ENCODE results near the gene ARHGAP15. TPM values are rescaled to one million over a fixed set of nuclear protein-coding genes. Genes with fewer than 3 reads are reported as not detected.

The ARHGAP15 gene
- total RNA-seq, 2 experiments from 2014 or later: 141 TPM

GRCh38 chr2:143700865-143701264 lies 571.6 kb downstream of the ARHGAP15 start:
- H3K4me3 Mint-ChIP-seq: no peak overlapping the region
- ATAC-seq (ENCODE audit: low read depth): no peak
- H3K36me3 Mint-ChIP-seq: peaks cover 45% of the 10 kb centered on the region
- POLR2A ChIA-PET: no interaction called here
- H3K27me3 Mint-ChIP-seq: no peaks in the 10 kb centered on the region
- no peak overlapping the region for H3K27ac Mint-ChIP-seq
- peaks cover 6% of the 10 kb centered on the region for H3K9me3 Mint-ChIP-seq
- DNase-seq: no peak
- H3K4me1 Mint-ChIP-seq: peaks cover 2% of the 10 kb centered on the region

GRCh38 chr2:143701785-143702184 lies 572.6 kb downstream of the ARHGAP15 start:
- POLR2A ChIA-PET: no interaction called here

GRCh38 chr2:143702931-143703330 lies 573.7 kb downstream of the ARHGAP15 start:
- H3K27me3 Mint-ChIP-seq: no peaks in the 10 kb centered on the region
- no peak for DNase-seq
- no peak for ATAC-seq (ENCODE audit: low read depth)
- POLR2A ChIA-PET: no interaction called here
- H3K27ac Mint-ChIP-seq: no peak overlapping the region
- peaks cover 6% of the 10 kb centered on the region for H3K9me3 Mint-ChIP-seq
- H3K4me1 Mint-ChIP-seq: peaks cover 2% of the 10 kb centered on the region
- peaks cover 62% of the 10 kb centered on the region for H3K36me3 Mint-ChIP-seq
- no peak overlapping the region for H3K4me3 Mint-ChIP-seq

More at GRCh38 chr2:143701785-143702184, 572.6 kb downstream of the ARHGAP15 start:
- Mint-ChIP-seq H3K27me3 (no peaks in the 10 kb centered on the region), H3K4me3 (no peak overlapping the region), H3K4me1 (peaks cover 2% of the 10 kb centered on the region), H3K27ac (no peak overlapping the region), H3K36me3 (peaks cover 51% of the 10 kb centered on the region), H3K9me3 (peaks cover 6% of the 10 kb centered on the region)
- DNase-seq: no peak
- ATAC-seq (ENCODE audit: low read depth): no peak

DNA sequence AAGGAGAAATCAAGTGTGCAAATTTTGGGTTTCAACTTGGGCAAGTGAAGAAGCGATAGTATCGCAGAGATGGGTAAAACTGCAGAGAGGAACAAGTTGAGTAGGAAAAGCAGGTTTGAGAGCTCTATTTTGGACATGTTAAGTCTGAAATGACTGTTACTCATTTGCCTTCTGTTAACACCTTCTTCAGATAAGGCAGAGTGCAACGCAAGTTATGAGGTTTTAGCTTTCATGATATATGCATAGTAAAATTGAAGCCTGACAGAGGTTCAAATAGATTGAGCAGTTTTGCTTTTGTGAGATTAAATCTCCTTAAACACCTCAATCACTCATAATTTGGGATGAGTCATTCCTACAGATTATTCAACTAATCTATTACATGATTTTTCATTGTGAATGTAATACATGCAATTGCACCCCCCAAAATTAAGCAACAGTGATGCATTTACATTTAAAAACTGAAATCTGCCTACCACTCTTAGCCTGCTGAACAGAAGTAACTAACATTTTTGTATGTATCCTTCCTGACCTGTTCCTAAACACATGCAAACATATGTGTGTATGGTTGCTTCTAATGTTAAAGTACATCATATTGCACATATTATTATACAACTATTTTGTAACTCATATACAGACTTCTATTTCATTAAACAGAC lies 575.4 kb downstream of the ARHGAP15 start:
- H3K4me3 Mint-ChIP-seq: no peak overlapping the region
- H3K27ac Mint-ChIP-seq: no peak overlapping the region
- peaks cover 2% of the 10 kb centered on the region for H3K4me1 Mint-ChIP-seq
- no peak for ATAC-seq (ENCODE audit: low read depth)
- no peak for DNase-seq
- peaks cover 68% of the 10 kb centered on the region for H3K36me3 Mint-ChIP-seq
- H3K27me3 Mint-ChIP-seq: no peaks in the 10 kb centered on the region
- POLR2A ChIA-PET: no interaction called here
- H3K9me3 Mint-ChIP-seq: peaks cover 6% of the 10 kb centered on the region

GRCh38 chr2:143705108-143705707 lies 576.0 kb downstream of the ARHGAP15 start:
- DNase-seq: no peak
- ATAC-seq (ENCODE audit: low read depth): no peak
- Mint-ChIP-seq H3K4me3 (no peak overlapping the region), H3K9me3 (peaks cover 11% of the 10 kb centered on the region), H3K36me3 (peaks cover 71% of the 10 kb centered on the region), H3K27me3 (no peaks in the 10 kb centered on the region), H3K27ac (no peak overlapping the region), H3K4me1 (peaks cover 2% of the 10 kb centered on the region)
- POLR2A ChIA-PET: no interaction called here

DNA sequence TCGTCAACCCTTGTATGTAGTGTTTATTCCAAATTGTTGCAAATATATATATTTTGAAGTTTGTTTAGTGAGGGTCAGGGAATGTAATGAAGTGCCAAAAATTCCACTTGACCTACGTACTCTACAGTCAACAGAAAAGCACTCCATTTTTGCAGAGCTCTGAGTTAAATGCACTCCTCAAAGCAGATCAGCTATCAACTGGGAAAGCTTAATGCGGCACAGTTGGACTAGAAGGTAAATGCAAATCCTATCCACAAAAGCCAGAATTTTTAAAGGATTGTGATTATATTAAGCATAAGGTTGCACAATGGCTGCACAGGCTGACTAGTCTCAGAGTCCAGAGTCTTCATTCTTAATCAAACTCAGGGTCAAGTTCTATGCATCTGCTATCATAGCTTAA lies 577.1 kb downstream of the ARHGAP15 start:
- Mint-ChIP-seq H3K4me3 (no peak overlapping the region), H3K27me3 (no peaks in the 10 kb centered on the region), H3K27ac (no peak overlapping the region), H3K4me1 (peaks cover 2% of the 10 kb centered on the region), H3K36me3 (peaks cover 78% of the 10 kb centered on the region), H3K9me3 (peaks cover 14% of the 10 kb centered on the region)
- DNase-seq (no peak), ATAC-seq (ENCODE audit: low read depth) (no peak)
- POLR2A ChIA-PET: no interaction called here

DNA sequence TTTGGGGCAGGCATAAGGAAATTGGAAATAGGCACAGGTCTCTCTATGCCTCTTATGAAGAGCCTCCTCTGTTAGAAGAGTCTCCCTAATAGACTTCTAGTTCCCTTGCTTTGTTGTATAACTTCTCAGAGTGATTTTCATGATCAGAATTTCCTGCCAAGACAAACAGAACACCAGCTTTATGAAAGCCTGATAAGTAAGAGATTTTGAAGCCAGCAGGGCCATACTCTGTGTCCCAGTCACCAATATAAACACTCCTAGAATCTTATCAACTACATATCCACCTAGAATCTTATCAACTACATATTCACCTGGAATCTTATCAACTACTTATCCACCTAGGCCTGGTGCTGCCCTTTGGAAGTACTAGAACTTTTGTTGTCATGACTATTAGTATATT lies 579.5 kb downstream of the ARHGAP15 start:
- peaks cover 21% of the 10 kb centered on the region for H3K9me3 Mint-ChIP-seq
- POLR2A ChIA-PET: no interaction called here
- H3K4me1 Mint-ChIP-seq: peaks cover 2% of the 10 kb centered on the region
- H3K27ac Mint-ChIP-seq: no peak overlapping the region
- ATAC-seq (ENCODE audit: low read depth) (no peak), DNase-seq (no peak)
- H3K4me3 Mint-ChIP-seq: no peak overlapping the region
- no peaks in the 10 kb centered on the region for H3K27me3 Mint-ChIP-seq
- peaks cover 85% of the 10 kb centered on the region for H3K36me3 Mint-ChIP-seq

DNA sequence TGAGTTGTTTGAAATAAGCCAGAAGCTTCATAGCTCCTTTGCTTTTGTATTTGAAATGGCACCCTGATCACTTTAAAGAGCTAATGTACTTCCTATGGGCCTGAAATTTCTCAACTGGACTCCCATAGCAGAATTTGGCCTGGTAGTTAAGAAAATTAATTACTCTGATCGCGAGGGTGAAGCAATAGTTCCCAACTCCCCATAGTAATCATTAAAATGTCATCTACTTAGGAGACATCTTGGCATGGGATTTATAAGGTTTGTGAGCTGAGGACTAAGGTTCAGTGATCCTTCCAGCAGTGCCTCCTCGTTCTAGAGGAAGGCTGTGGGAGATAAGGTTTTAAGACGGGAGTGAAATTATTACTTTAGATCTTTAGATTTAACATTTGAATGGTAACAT lies 581.0 kb downstream of the ARHGAP15 start:
- H3K36me3 Mint-ChIP-seq: peaks cover 80% of the 10 kb centered on the region
- POLR2A ChIA-PET: no interaction called here
- H3K27ac Mint-ChIP-seq: no peak overlapping the region
- H3K4me3 Mint-ChIP-seq: no peak overlapping the region
- DNase-seq (no peak), ATAC-seq (ENCODE audit: low read depth) (no peak)
- H3K27me3 Mint-ChIP-seq: no peaks in the 10 kb centered on the region
- H3K4me1 Mint-ChIP-seq: no peaks in the 10 kb centered on the region
- H3K9me3 Mint-ChIP-seq: peaks cover 23% of the 10 kb centered on the region

DNA sequence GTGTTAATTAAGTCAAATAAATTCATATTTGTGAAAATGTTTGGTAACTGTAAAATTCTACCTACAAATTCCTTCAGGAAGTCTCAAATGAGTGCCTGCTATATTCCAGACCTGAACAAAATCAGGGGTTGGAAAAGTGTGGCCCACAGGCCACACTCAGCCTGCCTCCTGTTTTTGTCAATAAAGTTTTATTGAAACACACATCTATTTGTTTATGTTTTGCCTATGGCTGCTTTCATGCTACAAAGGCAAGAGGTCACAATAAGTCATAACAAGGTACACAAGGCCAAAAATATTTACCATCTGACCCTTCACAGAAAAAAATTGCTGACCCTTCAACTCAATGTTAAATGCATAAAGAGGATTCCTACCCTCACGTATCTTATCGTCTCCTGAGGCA lies 581.7 kb downstream of the ARHGAP15 start:
- Mint-ChIP-seq H3K27ac (no peak overlapping the region), H3K27me3 (no peaks in the 10 kb centered on the region), H3K4me3 (no peak overlapping the region), H3K36me3 (peaks cover 77% of the 10 kb centered on the region), H3K4me1 (peaks cover 3% of the 10 kb centered on the region), H3K9me3 (peaks cover 23% of the 10 kb centered on the region)
- ATAC-seq (ENCODE audit: low read depth) (no peak), DNase-seq (no peak)
- POLR2A ChIA-PET: no interaction called here

- no peak for ATAC-seq (ENCODE audit: low read depth)
- H3K4me1 Mint-ChIP-seq: peaks cover 7% of the 10 kb centered on the region
These were observed 587.3 kb downstream of the ARHGAP15 start for GRCh38 chr2:143716522-143716921.

GRCh38 chr2:143717053-143717452 lies 587.8 kb downstream of the ARHGAP15 start:
- peaks cover 12% of the 10 kb centered on the region for H3K9me3 Mint-ChIP-seq
- H3K36me3 Mint-ChIP-seq: peaks cover 61% of the 10 kb centered on the region
- DNase-seq (no peak), ATAC-seq (ENCODE audit: low read depth) (no peak)
- peak overlapping the region; percentile 23 for H3K27ac Mint-ChIP-seq
- H3K4me3 Mint-ChIP-seq: no peak overlapping the region
- H3K4me1 Mint-ChIP-seq: peaks cover 7% of the 10 kb centered on the region
- POLR2A ChIA-PET: no interaction called here
- no peaks in the 10 kb centered on the region for H3K27me3 Mint-ChIP-seq

More at GRCh38 chr2:143716522-143716921, 587.3 kb downstream of the ARHGAP15 start:
- POLR2A ChIA-PET: no interaction called here
- DNase-seq: no peak
- Mint-ChIP-seq H3K27me3 (no peaks in the 10 kb centered on the region), H3K9me3 (peaks cover 17% of the 10 kb centered on the region), H3K27ac (no peak overlapping the region), H3K36me3 (peaks cover 67% of the 10 kb centered on the region), H3K4me3 (no peak overlapping the region)

- DNase-seq (no peak), ATAC-seq (ENCODE audit: low read depth) (no peak)
- Mint-ChIP-seq H3K27ac (no peak overlapping the region), H3K4me1 (peaks cover 10% of the 10 kb centered on the region), H3K36me3 (peaks cover 60% of the 10 kb centered on the region), H3K9me3 (peaks cover 10% of the 10 kb centered on the region), H3K27me3 (no peaks in the 10 kb centered on the region), H3K4me3 (no peak overlapping the region)
- POLR2A ChIA-PET: no interaction called here
These were observed 588.4 kb downstream of the ARHGAP15 start for GRCh38 chr2:143717536-143718168.

DNA sequence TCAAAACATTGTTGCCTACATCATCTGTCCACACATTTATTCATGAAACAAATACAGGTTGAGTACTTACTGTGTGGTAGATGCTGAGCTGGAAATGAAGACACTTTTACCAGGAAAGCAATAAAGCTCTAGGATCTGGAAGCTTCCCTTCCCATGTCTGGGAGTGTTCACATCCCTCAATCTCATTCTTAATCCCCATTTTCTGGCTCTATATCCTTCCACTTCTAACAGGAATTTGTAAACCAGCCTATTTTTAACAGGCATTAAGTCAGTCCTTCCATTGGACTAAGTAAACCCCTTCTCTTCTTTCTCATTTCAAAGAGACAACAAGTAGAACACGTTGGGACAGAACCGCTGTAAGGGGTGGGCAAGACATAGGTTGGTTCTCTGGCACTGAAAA lies 589.5 kb downstream of the ARHGAP15 start:
- Mint-ChIP-seq H3K27ac (no peak overlapping the region), H3K4me1 (peaks cover 10% of the 10 kb centered on the region), H3K36me3 (peaks cover 51% of the 10 kb centered on the region), H3K27me3 (no peaks in the 10 kb centered on the region), H3K9me3 (peaks cover 6% of the 10 kb centered on the region), H3K4me3 (no peak overlapping the region)
- ATAC-seq (ENCODE audit: low read depth) (no peak), DNase-seq (no peak)
- POLR2A ChIA-PET: no interaction called here

GRCh38 chr2:143719406-143719805 lies 590.2 kb downstream of the ARHGAP15 start:
- Mint-ChIP-seq H3K4me1 (peaks cover 10% of the 10 kb centered on the region), H3K27me3 (no peaks in the 10 kb centered on the region), H3K4me3 (no peak overlapping the region), H3K36me3 (peaks cover 51% of the 10 kb centered on the region), H3K27ac (no peak overlapping the region), H3K9me3 (peaks cover 6% of the 10 kb centered on the region)
- POLR2A ChIA-PET: no interaction called here
- ATAC-seq (ENCODE audit: low read depth): no peak
- DNase-seq: no peak
